GM19035 (cell line): ENCODE data around the gene NDNF.

ENCODE experiments used
- ATAC-seq: cut with Tn5 transposase; IDR thresholded peaks from one replicate; pipeline ENCODE4 v1.9.1; 2021; ENCODE audit not compliant: unreplicated experiment

NDNF gene

GRCh38 chr4:121071640-121072223, 603 bp downstream of the NDNF start:
- ATAC-seq, result no peak

GRCh38 chr4:121070696-121071639, 1.4 kb downstream of the NDNF start:
- ATAC-seq, result no peak

GRCh38 chr4:121070274-121070673, 2.1 kb downstream of the NDNF start:
- no peak for ATAC-seq

GRCh38 chr4:121069430-121069829, 2.9 kb downstream of the NDNF start:
- no peak for ATAC-seq

DNA sequence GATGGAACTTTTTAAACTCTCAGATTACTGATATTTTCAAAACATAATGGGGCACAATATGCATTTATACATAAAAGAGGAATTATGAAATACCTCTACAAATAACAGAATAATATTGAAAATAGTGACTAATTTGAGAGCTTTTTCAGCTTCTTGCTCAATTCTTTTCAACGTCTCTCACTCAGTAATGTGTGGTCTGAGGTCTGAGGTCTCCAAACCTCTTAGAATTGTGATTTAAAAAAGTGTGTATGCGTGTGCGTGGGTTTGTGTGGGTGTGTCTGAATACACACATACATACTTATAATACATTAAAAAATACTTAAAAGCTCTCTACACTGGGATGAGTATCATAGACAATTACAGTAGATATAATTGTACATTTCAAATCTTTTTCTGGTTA, 7.9 kb downstream of the NDNF start:
- ATAC-seq, result no peak

DNA sequence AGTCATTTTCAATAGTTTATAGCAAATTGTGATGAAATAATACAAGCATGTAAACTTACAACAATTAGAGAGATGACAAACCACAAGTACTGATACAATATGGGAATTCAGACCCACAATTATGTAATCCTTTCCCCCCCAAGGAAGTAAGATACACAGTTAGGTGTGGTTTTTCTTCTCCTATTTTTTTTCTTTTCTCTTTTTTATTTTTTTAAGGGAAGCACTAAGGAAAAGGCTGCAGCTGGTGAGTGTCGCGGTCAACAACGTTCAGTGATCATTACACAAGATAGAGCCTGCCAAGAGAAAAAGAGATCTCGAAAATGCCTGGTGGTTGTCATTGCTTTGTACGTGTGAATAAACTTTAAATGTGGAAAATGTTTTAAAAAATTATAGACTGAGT, 9.8 kb downstream of the NDNF start:
- ATAC-seq, result no peak

DNA sequence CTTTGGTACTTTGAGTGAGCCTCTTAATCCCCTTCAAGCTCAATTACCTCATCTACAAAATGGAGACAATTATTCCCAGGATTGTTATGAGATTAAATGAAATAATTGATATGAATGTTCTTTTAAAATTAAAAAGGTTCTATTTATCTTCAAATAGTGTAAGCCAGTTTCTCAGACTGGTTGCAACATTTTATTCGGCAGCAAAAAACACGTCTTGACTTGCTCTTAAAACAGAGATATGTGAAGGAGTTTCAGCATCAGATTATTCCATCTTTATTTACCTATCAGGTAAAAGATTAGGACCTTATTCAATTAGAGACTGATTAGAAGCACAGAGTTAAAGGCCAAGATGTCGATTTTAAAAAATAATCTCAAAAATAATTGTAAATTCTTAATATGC, 10.5 kb downstream of the NDNF start:
- ATAC-seq, result no peak

- no peak for ATAC-seq
These were observed 11.1 kb downstream of the NDNF start for GRCh38 chr4:121061215-121061614.

DNA sequence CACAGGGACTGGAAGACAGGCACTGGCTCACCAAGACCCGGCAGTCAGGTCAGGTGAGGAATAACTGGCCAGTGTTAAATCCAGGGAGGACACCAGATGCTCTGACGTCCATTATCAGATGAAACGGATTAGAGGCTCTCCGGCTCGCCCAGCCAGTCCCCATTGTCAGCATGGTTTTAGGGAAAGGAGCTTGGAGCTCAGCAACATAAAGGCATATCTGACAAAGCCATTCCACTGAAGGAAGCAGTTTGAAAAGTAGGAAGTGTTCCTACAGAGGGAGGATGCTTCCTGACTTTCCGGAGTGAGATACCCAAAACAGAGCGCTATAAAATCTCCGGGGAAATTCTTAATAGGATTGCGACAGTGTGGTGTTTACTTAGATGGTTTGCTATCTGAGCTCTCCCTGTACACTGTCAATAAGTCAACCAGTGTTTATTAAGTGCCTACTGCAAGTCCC, 14.8 kb downstream of the NDNF start:
- ATAC-seq, result no peak

DNA sequence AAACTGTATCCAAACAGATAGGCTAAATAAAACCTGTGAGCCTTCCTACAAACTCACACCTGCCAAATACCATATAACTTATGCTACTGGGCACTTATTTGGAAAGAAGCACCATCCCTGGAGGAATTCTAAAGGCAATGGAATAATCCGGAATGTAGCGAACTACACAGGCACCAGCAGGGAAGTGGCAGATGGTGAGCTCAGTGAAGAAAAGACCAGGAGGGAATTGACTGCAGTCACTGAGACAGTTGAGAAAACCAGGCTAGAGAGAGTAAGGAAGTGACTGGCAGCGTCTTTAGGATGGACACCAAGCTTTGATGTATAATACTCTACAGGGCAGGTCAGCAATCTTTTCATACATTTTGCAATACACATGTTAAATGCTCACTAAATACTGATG, 16.3 kb downstream of the NDNF start:
- no peak for ATAC-seq

- ATAC-seq, result no peak
These were observed 18.0 kb downstream of the NDNF start for GRCh38 chr4:121054373-121054772.

GRCh38 chr4:121053601-121054143, 18.7 kb downstream of the NDNF start:
- ATAC-seq, result no peak

- no peak for ATAC-seq
These were observed 22.0 kb downstream of the NDNF start for GRCh38 chr4:121050300-121050699.

GRCh38 chr4:121049072-121049599, 23.2 kb downstream of the NDNF start:
- no peak for ATAC-seq

DNA sequence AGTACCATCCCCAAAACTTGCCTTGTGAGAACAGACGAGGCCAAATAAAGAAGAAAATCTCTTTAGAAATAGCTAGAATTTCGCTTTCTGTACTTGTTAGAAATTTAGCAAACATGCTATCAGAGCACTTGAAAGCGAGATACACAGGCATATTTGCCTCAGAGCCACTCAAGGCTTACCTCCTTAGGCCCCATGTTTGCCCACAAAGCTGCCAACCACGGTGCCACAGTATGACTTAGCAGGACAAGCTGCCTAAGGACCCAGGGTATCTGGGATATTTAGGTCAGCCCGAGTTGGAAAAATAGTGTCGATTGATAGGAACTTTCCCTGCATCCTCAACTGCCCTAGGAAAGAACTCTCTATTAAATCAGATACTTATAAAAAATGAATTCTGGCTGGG, 24.2 kb downstream of the NDNF start:
- no peak for ATAC-seq

DNA sequence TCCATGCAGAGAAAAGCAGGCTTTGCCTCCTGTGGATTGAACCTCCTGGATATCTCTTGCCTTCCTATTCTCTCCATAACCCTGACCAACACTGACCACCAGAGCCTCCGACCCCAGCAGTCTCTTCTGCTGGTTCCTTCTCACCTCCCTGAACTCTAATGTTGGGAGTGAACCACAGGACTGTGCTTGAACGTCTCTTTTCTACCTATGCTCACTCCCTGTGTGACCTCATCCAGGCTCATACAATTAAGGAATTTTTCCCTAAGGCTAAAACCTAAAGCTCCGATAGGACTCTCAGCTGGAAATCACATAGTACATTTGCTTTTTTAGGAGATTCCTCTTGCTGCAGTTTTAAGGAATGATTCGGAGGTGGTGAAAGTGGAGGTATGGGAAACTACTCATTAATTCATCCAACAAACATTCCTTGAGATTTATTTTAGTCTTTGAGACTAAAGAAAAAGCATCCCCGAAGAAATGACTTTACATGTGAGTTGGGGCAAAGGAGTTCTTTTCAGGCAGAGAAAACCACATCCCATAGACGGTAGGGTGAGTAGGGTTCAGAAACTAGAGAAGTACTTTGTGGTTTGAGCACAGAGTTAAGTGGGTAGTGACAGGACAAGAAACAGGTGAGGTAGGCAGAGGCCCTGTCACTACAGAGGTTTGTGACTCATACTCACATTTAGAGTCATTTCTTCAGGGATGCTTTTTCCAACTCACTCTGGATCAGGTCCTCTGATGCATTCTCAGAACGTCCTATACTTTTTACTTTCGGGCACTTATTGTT, 30.8 kb downstream of the NDNF start:
- peak; percentile 98 for ATAC-seq

DNA sequence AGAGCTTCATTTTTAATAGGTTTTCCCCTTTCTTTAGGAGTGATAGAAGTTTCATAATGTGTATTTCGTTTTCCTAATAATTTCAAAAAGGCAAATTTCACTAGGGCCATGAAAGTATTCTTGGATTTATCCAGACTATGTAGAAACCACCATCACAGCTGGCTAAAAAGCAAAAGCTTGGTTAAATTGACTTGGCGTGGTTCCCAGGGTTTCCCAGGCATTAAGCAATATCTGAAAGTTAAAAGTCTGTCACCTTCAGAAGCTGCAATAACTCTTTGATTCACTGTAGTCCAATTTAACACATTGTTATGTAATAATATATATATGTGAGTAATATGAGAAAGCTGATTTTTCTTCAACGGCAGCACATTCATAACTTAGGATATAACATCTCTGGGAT, 38.3 kb downstream of the NDNF start:
- ATAC-seq, result no peak

GRCh38 chr4:121030711-121031110, 41.6 kb downstream of the NDNF start:
- ATAC-seq, result no peak

- ATAC-seq, result no peak
These were observed 42.2 kb downstream of the NDNF start for GRCh38 chr4:121030131-121030530.

DNA sequence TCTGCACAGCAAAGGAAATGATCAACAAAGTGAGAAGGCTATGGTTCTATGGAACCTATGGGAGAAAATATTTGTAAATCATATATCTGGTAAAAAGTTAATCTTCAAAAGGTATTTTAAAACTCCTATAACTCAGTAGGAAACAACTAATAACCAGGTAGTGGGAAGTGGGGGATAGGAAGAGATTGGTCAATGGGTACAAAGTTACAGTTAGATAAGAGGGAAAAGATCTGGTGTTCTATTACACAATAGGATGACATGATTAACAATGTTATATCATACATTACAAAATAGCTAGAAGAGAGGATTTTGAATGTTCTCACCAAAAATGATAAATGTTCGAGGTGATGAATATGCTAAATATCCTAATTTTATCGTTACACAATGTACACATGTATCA, 46.3 kb downstream of the NDNF start:
- no peak for ATAC-seq

GRCh38 chr4:121025540-121025939, 46.8 kb downstream of the NDNF start:
- ATAC-seq, result no peak
